C4-2B (cell line): ENCODE measurements around the gene KLK10.

Experiments
- H3K27ac ChIP-seq: fragments of 450-650 bp; 2 replicates; pipeline ENCODE4 v1.5.1; 2017
- ZFX ChIP-seq: fragments of 450-650 bp; IDR thresholded peaks from 2 replicates; pipeline ENCODE4 v1.6.1; 2017
- TF ChIP-seq, protein P1 (sequence below): fragments of 450-650 bp; conservative IDR thresholded peaks from 2 replicates; pipeline ENCODE4 v1.5.1; 2017; ENCODE audit warnings: mild to moderate bottlenecking

The KLK10 gene

GRCh38 chr19:51007488-51007887 lies 12.0 kb downstream of the KLK10 start:
- TF ChIP-seq, protein P1, sequence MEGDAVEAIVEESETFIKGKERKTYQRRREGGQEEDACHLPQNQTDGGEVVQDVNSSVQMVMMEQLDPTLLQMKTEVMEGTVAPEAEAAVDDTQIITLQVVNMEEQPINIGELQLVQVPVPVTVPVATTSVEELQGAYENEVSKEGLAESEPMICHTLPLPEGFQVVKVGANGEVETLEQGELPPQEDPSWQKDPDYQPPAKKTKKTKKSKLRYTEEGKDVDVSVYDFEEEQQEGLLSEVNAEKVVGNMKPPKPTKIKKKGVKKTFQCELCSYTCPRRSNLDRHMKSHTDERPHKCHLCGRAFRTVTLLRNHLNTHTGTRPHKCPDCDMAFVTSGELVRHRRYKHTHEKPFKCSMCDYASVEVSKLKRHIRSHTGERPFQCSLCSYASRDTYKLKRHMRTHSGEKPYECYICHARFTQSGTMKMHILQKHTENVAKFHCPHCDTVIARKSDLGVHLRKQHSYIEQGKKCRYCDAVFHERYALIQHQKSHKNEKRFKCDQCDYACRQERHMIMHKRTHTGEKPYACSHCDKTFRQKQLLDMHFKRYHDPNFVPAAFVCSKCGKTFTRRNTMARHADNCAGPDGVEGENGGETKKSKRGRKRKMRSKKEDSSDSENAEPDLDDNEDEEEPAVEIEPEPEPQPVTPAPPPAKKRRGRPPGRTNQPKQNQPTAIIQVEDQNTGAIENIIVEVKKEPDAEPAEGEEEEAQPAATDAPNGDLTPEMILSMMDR: no peak
- no peak for TF ChIP-seq ZFX

DNA sequence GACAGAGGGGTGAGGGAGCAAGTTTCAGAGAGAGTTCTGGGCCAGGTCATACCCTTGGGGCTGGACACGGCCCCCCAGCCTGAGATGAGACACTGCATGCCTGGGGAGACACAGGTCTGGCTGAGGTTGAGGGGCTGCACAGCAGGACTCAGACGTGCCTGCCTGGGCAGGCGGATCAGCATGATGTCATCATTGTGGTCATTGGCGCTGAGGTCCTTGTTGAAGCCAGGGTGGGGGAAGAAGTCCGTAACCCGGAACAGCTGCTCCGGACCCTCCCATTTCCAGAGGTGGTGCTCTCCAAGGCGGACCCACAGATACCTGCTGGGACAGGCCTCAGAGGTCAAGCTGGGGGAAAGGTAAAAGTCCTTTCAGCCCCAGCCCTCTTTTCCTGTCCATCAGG lies 13.1 kb downstream of the KLK10 start:
- TF ChIP-seq, protein P1: no peak
- no peak for TF ChIP-seq ZFX
- H3K27ac ChIP-seq: no peak overlapping the region

More at GRCh38 chr19:51007488-51007887, 12.0 kb downstream of the KLK10 start:
- no peak overlapping the region for H3K27ac ChIP-seq

GRCh38 chr19:51005248-51005647 lies 14.3 kb downstream of the KLK10 start:
- TF ChIP-seq ZFX: no peak
- TF ChIP-seq, protein P1: no peak
- no peak overlapping the region for H3K27ac ChIP-seq

DNA sequence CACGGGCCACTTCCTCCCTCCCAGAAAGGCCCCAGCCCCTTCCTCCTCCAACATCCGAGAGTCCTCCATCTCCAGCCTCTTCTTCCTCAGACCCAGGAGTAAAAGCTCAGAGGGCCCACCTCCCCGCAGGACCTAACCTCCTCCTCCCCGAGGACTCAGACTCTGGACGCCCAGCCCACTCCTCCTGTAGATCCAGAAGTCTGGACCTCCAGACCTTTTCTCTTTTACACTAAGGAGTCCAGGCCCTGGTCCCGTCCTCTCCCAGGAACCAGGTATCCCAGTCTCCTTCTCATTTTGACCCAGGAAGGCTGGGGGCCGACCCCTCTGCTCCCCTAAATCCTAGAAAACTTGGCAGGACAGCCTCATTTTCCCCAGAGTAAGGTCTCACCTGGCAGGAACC lies 16.2 kb downstream of the KLK10 start:
- H3K27ac ChIP-seq: no peak overlapping the region
- TF ChIP-seq, protein P1: no peak
- TF ChIP-seq ZFX: no peak

DNA sequence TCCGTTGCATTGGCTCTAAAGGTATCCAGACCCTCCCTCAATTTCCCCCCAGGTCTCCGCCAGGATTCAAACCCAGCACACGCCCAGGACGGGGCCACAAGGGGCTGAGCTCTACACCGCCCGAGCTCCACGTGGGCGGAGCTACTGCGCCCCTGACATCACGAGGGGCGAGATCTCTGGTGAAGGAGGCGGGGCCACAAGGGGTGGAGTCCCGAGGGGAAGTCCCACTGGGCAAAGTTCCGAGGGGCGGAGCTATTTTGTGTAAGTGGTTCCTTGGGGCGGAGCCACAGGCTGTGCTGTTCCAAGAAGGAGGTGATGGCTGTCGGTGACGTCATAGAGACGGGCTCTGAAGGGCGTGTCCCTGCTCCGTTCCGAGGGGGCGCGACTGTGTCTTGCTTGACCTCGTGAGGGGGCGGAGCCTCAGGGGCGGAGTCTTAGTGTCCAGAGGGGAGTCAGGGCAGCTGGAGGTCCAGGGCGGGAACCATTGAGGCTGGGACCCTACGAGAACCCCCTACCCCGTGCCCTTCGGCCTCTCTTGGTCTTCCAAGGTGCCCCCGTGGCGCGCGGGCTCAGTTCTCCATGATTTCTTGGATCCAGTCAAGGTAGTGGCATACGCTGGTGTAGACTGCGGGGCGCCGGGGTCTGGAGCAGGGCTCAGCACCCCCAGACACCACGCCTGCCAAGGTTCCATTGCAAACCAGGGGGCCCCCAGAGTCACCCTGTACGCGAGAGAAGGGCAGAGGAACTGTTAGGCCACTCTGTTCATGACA lies 16.8 kb downstream of the KLK10 start:
- no peak for TF ChIP-seq ZFX
- TF ChIP-seq, protein P1: no peak
- no peak overlapping the region for H3K27ac ChIP-seq

GRCh38 chr19:51002089-51002532 lies 17.4 kb downstream of the KLK10 start:
- no peak overlapping the region for H3K27ac ChIP-seq
- TF ChIP-seq, protein P1: no peak
- no peak for TF ChIP-seq ZFX

- no peak within 1 kb of the TSS for H3K27ac ChIP-seq
- TF ChIP-seq, protein P1: no peak
- TF ChIP-seq ZFX: no peak
Observed at GRCh38 chr19:51001515-51001914, 18.0 kb downstream of the KLK10 start, which contains the start of gene KLK8. KLK8 (minus strand) TSS chr19:51001604; CDS start chr19:51001167, 437 bp downstream.
